Testis (tissue), 2 donors: ENCODE results near the gene LRWD1.

ENCODE experiments used
- POLR2A ChIP-seq: fragments of 450-650 bp; IDR thresholded peaks from one replicate; pipeline ENCODE4 v1.6.1; 2017; ENCODE audit warnings: antibody characterized with exemption, mild to moderate bottlenecking, moderate library complexity
- TF ChIP-seq, protein P1 (sequence below), 3 experiments: fragments of 450-650 bp in 2 of 3; fragments of 200-600 bp in 1 of 3; sonication (generic) in 1 of 3; IDR thresholded peaks; one replicate each; pipeline ENCODE4 v1.5.1; 2016 to 2019; ENCODE audit warnings: antibody characterized with exemption in 3 of 3, mild to moderate bottlenecking in 2 of 3, moderate library complexity in 1 of 3

DNA sequence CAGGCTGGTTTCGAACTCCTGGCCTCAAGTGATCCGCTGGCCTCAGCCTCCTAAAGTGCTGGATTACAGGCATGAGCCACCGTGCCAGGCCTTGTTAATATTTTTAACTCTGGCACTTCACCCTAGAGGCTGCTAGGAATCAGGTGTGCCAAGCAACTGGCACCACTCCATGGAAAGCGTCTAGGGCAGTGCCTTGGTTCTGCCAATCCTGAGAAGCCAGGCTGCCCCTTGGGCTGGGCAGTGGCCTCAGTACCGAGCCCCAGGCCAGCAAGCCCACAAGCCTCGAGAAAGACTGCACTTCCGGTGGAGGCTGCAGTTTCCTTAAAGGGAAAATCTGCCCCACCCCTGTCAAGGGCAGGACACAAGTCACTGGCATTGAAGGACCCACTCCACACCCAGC, 11.5 kb upstream of the LRWD1 start:
- no peak for TF ChIP-seq POLR2A
- TF ChIP-seq, protein P1, sequence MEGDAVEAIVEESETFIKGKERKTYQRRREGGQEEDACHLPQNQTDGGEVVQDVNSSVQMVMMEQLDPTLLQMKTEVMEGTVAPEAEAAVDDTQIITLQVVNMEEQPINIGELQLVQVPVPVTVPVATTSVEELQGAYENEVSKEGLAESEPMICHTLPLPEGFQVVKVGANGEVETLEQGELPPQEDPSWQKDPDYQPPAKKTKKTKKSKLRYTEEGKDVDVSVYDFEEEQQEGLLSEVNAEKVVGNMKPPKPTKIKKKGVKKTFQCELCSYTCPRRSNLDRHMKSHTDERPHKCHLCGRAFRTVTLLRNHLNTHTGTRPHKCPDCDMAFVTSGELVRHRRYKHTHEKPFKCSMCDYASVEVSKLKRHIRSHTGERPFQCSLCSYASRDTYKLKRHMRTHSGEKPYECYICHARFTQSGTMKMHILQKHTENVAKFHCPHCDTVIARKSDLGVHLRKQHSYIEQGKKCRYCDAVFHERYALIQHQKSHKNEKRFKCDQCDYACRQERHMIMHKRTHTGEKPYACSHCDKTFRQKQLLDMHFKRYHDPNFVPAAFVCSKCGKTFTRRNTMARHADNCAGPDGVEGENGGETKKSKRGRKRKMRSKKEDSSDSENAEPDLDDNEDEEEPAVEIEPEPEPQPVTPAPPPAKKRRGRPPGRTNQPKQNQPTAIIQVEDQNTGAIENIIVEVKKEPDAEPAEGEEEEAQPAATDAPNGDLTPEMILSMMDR (IDR thresholded peaks at IDR 0.05), result no peak
